ENCODE data around the gene ZNF358.
"Not testable (repeated sequence)": the region's sequence is repeated elsewhere in the genome, so short reads cannot be mapped to it uniquely, and the experiment has no call there.

GRCh38 chr19:7538990-7539389, 23.1 kb downstream of the ZNF358 start:
- TF ChIP-seq CTCF, POLR2A (IDR thresholded peaks at IDR 0.05): not testable (repeated sequence)

All from right lobe of liver (tissue), 4 donors.